T-helper 2 cell treated with Interferon-gamma antibody and Interleukin-4, amounts not matched to agents 5 μg/mL and 100 μg/mL, for 36 hours (primary cell): ENCODE results near the gene CWC25.
"Not testable (repeated sequence)": the region's sequence is repeated elsewhere in the genome, so short reads cannot be mapped to it uniquely, and the experiment has no call there.

Source experiments
- DNase-seq: peaks from one replicate; pipeline ENCODE4 v3.0.0; 2021; ENCODE audit warnings: low spot score
- H3K27ac Mint-ChIP-seq: one replicate; pipeline ENCODE4 v1.8.0; 2021; ENCODE audit warnings: mild to moderate bottlenecking, mixed read lengths
- H3K27me3 Mint-ChIP-seq: one replicate; pipeline ENCODE4 v1.8.0; 2021; ENCODE audit warnings: low read depth, mixed read lengths
- H3K36me3 Mint-ChIP-seq: one replicate; pipeline ENCODE4 v1.8.0; 2021; ENCODE audit warnings: low read depth, mixed read lengths
- H3K4me1 Mint-ChIP-seq: one replicate; pipeline ENCODE4 v1.8.0; 2021; ENCODE audit warnings: low read depth, mixed read lengths
- H3K4me3 Mint-ChIP-seq: one replicate; pipeline ENCODE4 v1.8.0; 2022; ENCODE audit warnings: mild to moderate bottlenecking, moderate library complexity, mixed read lengths
- H3K9me3 Mint-ChIP-seq: one replicate; pipeline ENCODE4 v1.8.0; 2021; ENCODE audit warnings: mixed read lengths

The CWC25 gene

GRCh38 chr17:38809828-38810227 is 15.3 kb downstream of the CWC25 start:
- Mint-ChIP-seq H3K9me3 (no peaks in the 10 kb centered on the region), H3K4me3 (no peak overlapping the region), H3K4me1 (no peaks in the 10 kb centered on the region), H3K27me3 (no peaks in the 10 kb centered on the region), H3K27ac (no peak overlapping the region), H3K36me3 (peaks cover 49% of the 10 kb centered on the region)
- no peak for DNase-seq

GRCh38 chr17:38800237-38800760 is 24.8 kb downstream of the CWC25 start:
- H3K9me3 Mint-ChIP-seq: no peaks in the 10 kb centered on the region
- DNase-seq: no peak
- peaks cover 31% of the 10 kb centered on the region for H3K4me1 Mint-ChIP-seq
- no peaks in the 10 kb centered on the region for H3K27me3 Mint-ChIP-seq
- H3K4me3 Mint-ChIP-seq: peak overlapping the region; percentile 87
- H3K36me3 Mint-ChIP-seq: peaks cover 45% of the 10 kb centered on the region
- peak overlapping the region; percentile 61 for H3K27ac Mint-ChIP-seq

- peaks cover 45% of the 10 kb centered on the region for H3K36me3 Mint-ChIP-seq
- peak within 1 kb of the TSS; percentile 91 for H3K4me3 Mint-ChIP-seq
- peak within 1 kb of the TSS; percentile 87 for H3K27ac Mint-ChIP-seq
- H3K9me3 Mint-ChIP-seq: no peaks in the 10 kb centered on the region
- H3K4me1 Mint-ChIP-seq: peaks cover 31% of the 10 kb centered on the region
- H3K27me3 Mint-ChIP-seq: no peaks in the 10 kb centered on the region
- peak; percentile 88 for DNase-seq
These were observed 25.5 kb downstream of the CWC25 start, which contains the start of gene PIP4K2B for GRCh38 chr17:38799501-38800236. PIP4K2B (minus strand) TSS chr17:38799556; CDS start chr17:38799424, 132 bp downstream.

GRCh38 chr17:38798614-38799500 is 26.3 kb downstream of the CWC25 start:
- H3K27ac Mint-ChIP-seq: peak overlapping the region; percentile 87
- peak; percentile 38 for DNase-seq
- no peaks in the 10 kb centered on the region for H3K9me3 Mint-ChIP-seq
- peak overlapping the region; percentile 91 for H3K4me3 Mint-ChIP-seq
- peaks cover 31% of the 10 kb centered on the region for H3K4me1 Mint-ChIP-seq
- no peaks in the 10 kb centered on the region for H3K27me3 Mint-ChIP-seq
- H3K36me3 Mint-ChIP-seq: peaks cover 43% of the 10 kb centered on the region

GRCh38 chr17:38797828-38798227 is 27.3 kb downstream of the CWC25 start:
- H3K27ac Mint-ChIP-seq: peak overlapping the region; percentile 87
- no peaks in the 10 kb centered on the region for H3K9me3 Mint-ChIP-seq
- H3K4me3 Mint-ChIP-seq: peak overlapping the region; percentile 91
- H3K36me3 Mint-ChIP-seq: peaks cover 36% of the 10 kb centered on the region
- H3K4me1 Mint-ChIP-seq: peaks cover 31% of the 10 kb centered on the region
- no peak for DNase-seq
- no peaks in the 10 kb centered on the region for H3K27me3 Mint-ChIP-seq

GRCh38 chr17:38797158-38797490 is 28.0 kb downstream of the CWC25 start:
- no peaks in the 10 kb centered on the region for H3K27me3 Mint-ChIP-seq
- H3K36me3 Mint-ChIP-seq: peaks cover 36% of the 10 kb centered on the region
- no peaks in the 10 kb centered on the region for H3K9me3 Mint-ChIP-seq
- H3K4me1 Mint-ChIP-seq: peaks cover 31% of the 10 kb centered on the region
- H3K27ac Mint-ChIP-seq: peak overlapping the region; percentile 10
- peak overlapping the region; percentile 91 for H3K4me3 Mint-ChIP-seq
- no peak for DNase-seq

- Mint-ChIP-seq H3K4me3 (peak overlapping the region; percentile 91), H3K36me3 (peaks cover 31% of the 10 kb centered on the region), H3K27me3 (no peaks in the 10 kb centered on the region), H3K27ac (peak overlapping the region; percentile 10), H3K4me1 (peaks cover 31% of the 10 kb centered on the region), H3K9me3 (no peaks in the 10 kb centered on the region)
- no peak for DNase-seq
These were observed 28.5 kb downstream of the CWC25 start for GRCh38 chr17:38796451-38797157.

GRCh38 chr17:38794221-38794620 is 30.9 kb downstream of the CWC25 start:
- H3K4me3 Mint-ChIP-seq: no peak overlapping the region
- no peaks in the 10 kb centered on the region for H3K27me3 Mint-ChIP-seq
- peaks cover 25% of the 10 kb centered on the region for H3K4me1 Mint-ChIP-seq
- no peak for DNase-seq
- no peaks in the 10 kb centered on the region for H3K9me3 Mint-ChIP-seq
- H3K27ac Mint-ChIP-seq: no peak overlapping the region
- peaks cover 22% of the 10 kb centered on the region for H3K36me3 Mint-ChIP-seq

GRCh38 chr17:38791162-38791561 is 34.0 kb downstream of the CWC25 start:
- Mint-ChIP-seq H3K9me3 (no peaks in the 10 kb centered on the region), H3K4me3 (no peak overlapping the region), H3K36me3 (peaks cover 16% of the 10 kb centered on the region), H3K27me3 (no peaks in the 10 kb centered on the region), H3K27ac (no peak overlapping the region), H3K4me1 (peaks cover 1% of the 10 kb centered on the region)
- DNase-seq: no peak

GRCh38 chr17:38790148-38790707 is 34.9 kb downstream of the CWC25 start:
- not testable (repeated sequence) for H3K9me3 Mint-ChIP-seq, H3K4me3 Mint-ChIP-seq, DNase-seq, H3K27me3 Mint-ChIP-seq, H3K27ac Mint-ChIP-seq, H3K4me1 Mint-ChIP-seq
- peaks cover 17% of the 10 kb centered on the region for H3K36me3 Mint-ChIP-seq

GRCh38 chr17:38789185-38789584 is 35.9 kb downstream of the CWC25 start:
- Mint-ChIP-seq H3K4me1 (peaks cover 3% of the 10 kb centered on the region), H3K36me3 (peaks cover 24% of the 10 kb centered on the region), H3K4me3 (no peak overlapping the region), H3K27ac (no peak overlapping the region), H3K9me3 (no peaks in the 10 kb centered on the region), H3K27me3 (no peaks in the 10 kb centered on the region)
- no peak for DNase-seq

GRCh38 chr17:38787999-38788398 is 37.1 kb downstream of the CWC25 start:
- not testable (repeated sequence) for DNase-seq, H3K9me3 Mint-ChIP-seq, H3K27ac Mint-ChIP-seq, H3K27me3 Mint-ChIP-seq, H3K4me1 Mint-ChIP-seq, H3K4me3 Mint-ChIP-seq
- H3K36me3 Mint-ChIP-seq: peaks cover 22% of the 10 kb centered on the region

- H3K4me1 Mint-ChIP-seq: peaks cover 3% of the 10 kb centered on the region
- DNase-seq: no peak
- peaks cover 25% of the 10 kb centered on the region for H3K36me3 Mint-ChIP-seq
- no peak overlapping the region for H3K27ac Mint-ChIP-seq
- no peak overlapping the region for H3K4me3 Mint-ChIP-seq
- no peaks in the 10 kb centered on the region for H3K27me3 Mint-ChIP-seq
- no peaks in the 10 kb centered on the region for H3K9me3 Mint-ChIP-seq
These were observed 38.7 kb downstream of the CWC25 start for GRCh38 chr17:38786372-38786771.
